Muscle of leg (tissue), 11 donors: ENCODE data around the gene METTL26. TPM values are rescaled to one million over a fixed set of nuclear protein-coding genes. Genes with fewer than 3 reads are reported as not detected.

Experiments
- DNase-seq: peaks from one replicate; pipeline ENCODE4 v3.0.0; 2013
- H3K27ac ChIP-seq: one replicate; pipeline ENCODE4 v1.5.1; 2013; ENCODE audit warnings: mild to moderate bottlenecking, low read length, control low read depth
- H3K27me3 ChIP-seq: one replicate; pipeline ENCODE4 v1.6.1; 2013; ENCODE audit warnings: low read length; ENCODE audit not compliant: control insufficient read depth, insufficient read depth
- H3K36me3 ChIP-seq: one replicate; pipeline ENCODE4 v1.6.1; 2013; ENCODE audit warnings: low read length; ENCODE audit not compliant: control insufficient read depth, insufficient read depth
- H3K4me1 ChIP-seq: one replicate; pipeline ENCODE4 v1.6.1; 2013; ENCODE audit warnings: low read length; ENCODE audit not compliant: control insufficient read depth, insufficient read depth
- H3K4me3 ChIP-seq: one replicate; pipeline ENCODE4 v1.5.1; 2013; ENCODE audit warnings: low read length, control low read depth
- H3K9me3 ChIP-seq: replicated peaks from 2 replicates; pipeline ENCODE4 v1.6.1; 2013; ENCODE audit warnings: low read depth, low read length; ENCODE audit not compliant: control insufficient read depth
- WGBS: methylation state at CpG from one replicate; pipeline ENCODE4 v1.1.5; 2013; ENCODE audit warnings: missing lambda C conversion rate; ENCODE audit not compliant: insufficient coverage; 5-methylcytosine and 5-hydroxymethylcytosine counted together
- polyA plus RNA-seq, 8 donors: library from polyadenylated mRNA; unstranded; fragments of 120-200 nt; gene quantifications; one replicate each; pipeline versions ENCODE4 v1.2.1 to v1.2.3, GENCODE V29; 2013; ENCODE audit warnings: inconsistent platforms in 1 of 8, low replicate concordance in 1 of 8; ENCODE audit not compliant: insufficient read length in 8 of 8, insufficient read depth in 1 of 8
- total RNA-seq: library from RNA; stranded (reverse); fragments of 120-200 nt; gene quantifications from one replicate; pipeline ENCODE4 v1.2.4, GENCODE V29; 2013

METTL26 gene
- total and polyA plus RNA-seq, 9 donors, result 39.3 to 59.1 (median 42.7) TPM

DNA sequence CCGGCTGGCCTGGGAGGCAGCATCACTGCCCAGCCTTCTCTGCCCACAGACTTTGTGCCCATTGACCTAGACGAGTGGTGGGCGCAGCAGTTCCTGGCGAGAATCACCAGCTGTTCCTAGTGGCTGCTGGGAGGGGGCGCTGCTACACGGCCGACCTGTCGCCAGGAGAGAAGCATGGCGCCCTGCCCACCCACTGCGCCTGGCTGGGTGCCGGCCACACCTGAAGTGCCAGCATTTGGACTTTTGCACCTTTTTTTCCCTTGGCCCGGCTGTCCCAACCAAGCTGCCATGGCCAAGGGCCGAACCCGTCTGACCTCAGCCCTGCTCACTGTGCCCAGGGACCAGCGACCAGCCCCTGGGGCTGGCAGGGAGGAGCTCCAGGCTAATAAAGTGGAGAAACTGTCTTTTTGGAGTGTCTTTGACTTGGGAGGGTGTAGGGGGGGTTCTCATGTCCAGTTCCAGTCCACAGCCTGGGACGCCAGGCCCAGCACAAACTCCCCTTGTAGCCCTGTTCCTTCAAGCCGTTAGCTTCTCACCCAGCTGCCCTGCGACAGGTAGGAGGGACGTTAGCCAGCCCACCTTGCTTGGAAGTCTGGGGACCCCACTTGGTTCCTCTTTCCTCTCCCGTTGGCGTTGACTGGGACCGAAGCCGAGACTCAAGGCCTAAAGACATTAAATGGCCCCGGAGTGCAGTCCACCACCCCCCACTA is 12.1 kb upstream of the METTL26 start:
- no peaks in the 10 kb centered on the region for H3K9me3 ChIP-seq
- no peaks in the 10 kb centered on the region for H3K27me3 ChIP-seq
- 20% methylated on average over 20 of the region's 24 CpGs for WGBS
- H3K36me3 ChIP-seq, result peaks cover 22% of the 10 kb centered on the region
- peak overlapping the region; percentile 71 for H3K4me3 ChIP-seq
- DNase-seq, result no peak
- H3K4me1 ChIP-seq, result peaks cover 27% of the 10 kb centered on the region
- H3K27ac ChIP-seq, result peak overlapping the region; percentile 82

DNA sequence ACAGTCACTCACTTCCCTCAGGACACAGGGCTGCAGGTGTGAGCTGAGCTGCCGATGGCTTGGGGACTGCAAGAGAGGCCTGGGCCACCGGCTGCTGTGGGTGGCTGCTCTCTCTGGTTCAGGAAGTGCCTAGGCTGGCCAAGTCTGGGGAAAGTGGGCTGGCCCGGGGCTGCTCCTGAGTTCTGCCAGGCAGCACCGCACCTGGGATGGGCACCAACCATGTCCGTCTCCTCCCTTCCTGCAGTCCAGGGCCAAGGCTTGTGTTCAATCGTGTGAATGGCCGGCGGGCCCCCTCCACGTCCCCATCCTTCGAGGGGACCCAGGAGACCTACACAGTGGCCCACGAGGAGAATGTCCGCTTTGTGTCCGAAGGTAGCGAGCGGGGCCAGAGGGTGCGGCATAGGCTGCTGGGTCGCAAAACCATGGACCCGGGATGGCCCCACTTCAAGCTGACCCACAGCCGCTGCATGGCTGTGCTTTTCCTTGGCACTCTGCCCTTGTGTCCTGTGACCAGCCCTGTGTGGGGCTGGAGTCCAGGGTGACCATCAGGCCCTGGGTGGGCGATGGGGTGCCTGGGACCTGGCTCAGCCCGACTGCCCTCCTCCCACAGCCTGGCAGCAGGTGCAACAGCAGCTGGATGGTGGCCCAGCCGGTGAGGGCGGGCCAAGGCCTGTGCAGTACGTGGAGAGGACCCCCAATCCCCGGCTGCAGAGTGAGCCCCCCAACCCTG is 11.2 kb upstream of the METTL26 start:
- Histone ChIP-seq H3K36me3 (peaks cover 17% of the 10 kb centered on the region), H3K4me3 (no peak overlapping the region), H3K9me3 (no peaks in the 10 kb centered on the region), H3K27me3 (peaks cover 9% of the 10 kb centered on the region), H3K4me1 (peaks cover 33% of the 10 kb centered on the region), H3K27ac (no peak overlapping the region)
- no peak for DNase-seq
- WGBS, result 88% methylated on average over 20 of the region's 25 CpGs

DNA sequence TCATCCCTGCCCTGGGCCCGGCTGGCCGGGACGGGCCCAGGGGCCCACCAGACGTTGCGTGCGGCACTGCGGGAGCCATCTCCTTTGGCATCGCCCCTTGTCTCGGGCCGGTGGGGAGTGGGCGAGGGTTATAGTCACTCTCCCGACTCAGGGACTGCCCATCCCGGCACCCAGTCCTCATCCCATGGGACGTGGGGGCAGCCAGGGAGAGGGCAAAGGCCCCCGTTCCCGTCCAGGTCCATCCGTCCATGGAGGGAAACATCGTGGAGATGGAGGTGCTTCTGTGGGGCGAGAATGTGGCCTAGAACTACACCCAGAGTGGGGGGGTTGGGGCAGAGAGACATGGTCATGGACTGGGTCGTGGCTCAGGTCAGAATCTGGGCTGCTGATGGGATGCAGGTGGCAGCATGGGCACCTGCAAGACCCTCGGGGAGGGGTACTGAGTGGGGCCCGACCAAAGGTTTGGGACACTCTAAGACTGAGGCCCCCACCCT is 10.6 kb upstream of the METTL26 start:
- H3K4me3 ChIP-seq, result no peak overlapping the region
- no peaks in the 10 kb centered on the region for H3K9me3 ChIP-seq
- H3K36me3 ChIP-seq, result peaks cover 14% of the 10 kb centered on the region
- no peak for DNase-seq
- 80% methylated on average over 13 of the region's 22 CpGs for WGBS
- H3K4me1 ChIP-seq, result peaks cover 34% of the 10 kb centered on the region
- peaks cover 9% of the 10 kb centered on the region for H3K27me3 ChIP-seq
- H3K27ac ChIP-seq, result no peak overlapping the region

DNA sequence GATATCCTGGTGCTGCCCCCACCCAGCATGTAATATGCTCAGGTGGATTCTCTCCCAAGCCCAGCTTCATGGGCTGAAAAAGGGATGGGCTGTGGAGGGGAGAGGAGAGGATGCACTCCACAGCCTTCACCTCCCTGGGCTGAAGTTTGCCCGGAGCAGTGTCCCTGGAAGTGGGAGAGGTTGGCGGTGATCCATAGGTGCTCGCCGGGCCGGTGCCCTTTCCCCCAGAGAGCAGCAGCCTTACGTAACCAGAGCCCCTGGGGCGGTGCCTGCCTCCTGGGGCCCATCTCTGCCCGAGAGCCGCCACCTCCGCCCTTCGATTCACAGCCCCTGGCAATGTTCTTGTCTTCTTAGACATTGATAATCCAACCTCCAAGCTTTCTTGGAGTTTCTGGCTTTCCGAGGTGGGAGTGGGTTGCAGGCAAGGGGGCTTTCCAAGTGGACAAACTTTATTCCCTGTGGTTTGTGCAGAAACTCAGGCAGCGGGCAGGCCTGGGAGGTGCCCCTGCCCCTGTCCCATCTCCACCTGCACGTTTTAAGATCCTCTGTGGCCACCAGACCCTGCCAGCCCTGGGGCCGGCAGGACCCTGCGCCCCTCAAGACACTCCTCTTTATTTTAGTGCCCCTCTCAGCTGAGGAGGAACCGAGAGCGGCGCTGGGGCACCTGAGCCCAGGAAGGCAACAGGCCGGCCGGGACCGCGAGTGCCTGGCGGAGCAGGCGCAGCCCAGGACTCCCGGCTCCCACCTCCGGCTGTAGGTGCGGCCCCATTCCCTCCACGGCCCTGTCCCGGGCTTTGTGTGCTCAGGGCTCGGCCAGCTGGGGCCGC is 10.0 kb upstream of the METTL26 start:
- Histone ChIP-seq H3K27ac (no peak overlapping the region), H3K36me3 (peaks cover 10% of the 10 kb centered on the region), H3K4me3 (no peak overlapping the region), H3K27me3 (peaks cover 9% of the 10 kb centered on the region), H3K9me3 (no peaks in the 10 kb centered on the region), H3K4me1 (peaks cover 38% of the 10 kb centered on the region)
- 72% methylated on average over 25 of the region's 32 CpGs for WGBS
- DNase-seq, result no peak

DNA sequence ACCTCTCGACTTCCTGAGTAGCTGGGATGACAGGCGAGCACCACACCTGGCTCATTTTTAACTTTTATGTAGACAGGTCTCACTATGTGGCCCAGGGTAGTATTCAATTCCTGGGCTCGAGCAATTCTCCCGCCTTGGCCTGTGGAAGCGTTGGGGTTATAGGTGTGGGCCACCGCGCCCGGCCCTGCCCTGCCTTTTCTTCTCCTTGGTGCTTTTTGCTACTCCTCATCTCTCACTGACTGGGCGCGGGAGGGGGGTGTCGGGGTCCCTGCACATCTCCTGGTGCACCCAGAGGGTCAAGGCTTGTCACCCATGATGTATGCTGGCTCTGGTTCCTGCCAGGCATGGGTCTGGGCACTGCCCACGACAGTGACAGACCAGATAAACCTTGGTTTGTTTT is 8.5 kb upstream of the METTL26 start:
- Histone ChIP-seq H3K27ac (no peak overlapping the region), H3K9me3 (no peaks in the 10 kb centered on the region), H3K36me3 (peaks cover 4% of the 10 kb centered on the region), H3K4me3 (no peak overlapping the region), H3K4me1 (peaks cover 35% of the 10 kb centered on the region), H3K27me3 (peaks cover 9% of the 10 kb centered on the region)
- no peak for DNase-seq
- WGBS, result 99% methylated on average over 10 of the region's 12 CpGs

DNA sequence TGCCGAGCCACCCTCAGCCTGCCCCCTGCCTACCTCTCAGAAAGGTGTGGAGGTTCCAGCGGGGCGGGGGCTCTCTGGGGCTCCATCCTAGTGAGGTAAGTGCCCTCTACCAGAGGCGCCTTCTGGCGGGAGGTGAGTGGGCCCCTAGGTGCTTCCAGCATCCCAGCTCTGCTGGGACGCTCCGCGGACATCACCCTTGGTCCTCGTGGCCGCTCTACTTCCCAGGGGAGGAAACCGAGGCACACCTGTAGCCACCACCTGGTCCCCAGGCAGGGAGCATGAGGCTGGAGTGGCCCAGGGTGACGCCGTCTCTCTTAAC is 6.9 kb upstream of the METTL26 start:
- no peaks in the 10 kb centered on the region for H3K9me3 ChIP-seq
- no peak overlapping the region for H3K27ac ChIP-seq
- WGBS, result 80% methylated on average over 9 of the region's 13 CpGs
- DNase-seq, result no peak
- H3K4me1 ChIP-seq, result peaks cover 30% of the 10 kb centered on the region
- H3K36me3 ChIP-seq, result peaks cover 4% of the 10 kb centered on the region
- peak overlapping the region; percentile 41 for H3K4me3 ChIP-seq
- H3K27me3 ChIP-seq, result peaks cover 9% of the 10 kb centered on the region

DNA sequence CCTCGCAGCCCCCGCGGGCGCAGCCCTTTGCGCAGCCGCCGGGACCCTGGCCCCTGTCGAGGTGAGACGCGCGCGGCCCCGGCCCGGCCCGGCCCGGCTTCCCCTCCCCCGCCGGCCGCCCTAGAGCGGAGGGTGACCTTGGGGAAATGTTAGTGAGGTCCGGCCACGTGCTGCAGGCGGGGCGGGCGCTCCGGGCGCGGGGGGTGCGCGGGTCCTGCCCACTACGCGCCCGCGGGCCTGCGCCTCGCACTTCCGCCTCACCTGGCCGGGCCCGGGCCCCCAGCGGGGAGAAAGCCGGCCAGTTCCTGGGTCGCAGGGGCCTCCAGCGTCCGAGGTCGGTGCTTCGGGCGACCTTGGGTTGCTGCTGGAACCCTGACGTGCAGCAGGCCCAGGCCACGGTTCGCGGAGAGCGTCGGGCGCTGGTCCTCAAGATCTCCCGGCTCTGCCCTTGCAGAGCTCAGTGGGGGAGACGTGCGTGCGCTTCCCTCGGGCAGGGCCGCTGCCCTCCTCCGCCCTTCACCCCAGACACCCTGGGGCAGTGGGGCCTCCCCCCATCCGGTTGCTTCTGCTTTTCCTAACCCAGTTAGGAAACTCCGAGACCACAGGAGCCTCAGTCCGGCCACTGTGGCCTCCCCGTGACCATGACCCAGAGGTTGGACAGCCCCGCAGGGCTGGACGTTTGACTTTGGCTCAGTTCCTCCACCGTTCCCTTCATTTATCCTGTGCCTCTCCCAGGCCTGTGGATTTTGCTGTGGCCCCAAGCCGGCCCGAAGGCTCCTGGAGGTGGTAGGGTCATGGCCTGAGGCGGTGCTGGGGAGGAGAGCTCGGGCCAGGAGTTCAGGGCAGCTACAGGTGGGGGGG is 6.3 kb upstream of the METTL26 start:
- Histone ChIP-seq H3K27ac (no peak overlapping the region), H3K4me1 (peaks cover 26% of the 10 kb centered on the region)
- no peak for DNase-seq

DNA sequence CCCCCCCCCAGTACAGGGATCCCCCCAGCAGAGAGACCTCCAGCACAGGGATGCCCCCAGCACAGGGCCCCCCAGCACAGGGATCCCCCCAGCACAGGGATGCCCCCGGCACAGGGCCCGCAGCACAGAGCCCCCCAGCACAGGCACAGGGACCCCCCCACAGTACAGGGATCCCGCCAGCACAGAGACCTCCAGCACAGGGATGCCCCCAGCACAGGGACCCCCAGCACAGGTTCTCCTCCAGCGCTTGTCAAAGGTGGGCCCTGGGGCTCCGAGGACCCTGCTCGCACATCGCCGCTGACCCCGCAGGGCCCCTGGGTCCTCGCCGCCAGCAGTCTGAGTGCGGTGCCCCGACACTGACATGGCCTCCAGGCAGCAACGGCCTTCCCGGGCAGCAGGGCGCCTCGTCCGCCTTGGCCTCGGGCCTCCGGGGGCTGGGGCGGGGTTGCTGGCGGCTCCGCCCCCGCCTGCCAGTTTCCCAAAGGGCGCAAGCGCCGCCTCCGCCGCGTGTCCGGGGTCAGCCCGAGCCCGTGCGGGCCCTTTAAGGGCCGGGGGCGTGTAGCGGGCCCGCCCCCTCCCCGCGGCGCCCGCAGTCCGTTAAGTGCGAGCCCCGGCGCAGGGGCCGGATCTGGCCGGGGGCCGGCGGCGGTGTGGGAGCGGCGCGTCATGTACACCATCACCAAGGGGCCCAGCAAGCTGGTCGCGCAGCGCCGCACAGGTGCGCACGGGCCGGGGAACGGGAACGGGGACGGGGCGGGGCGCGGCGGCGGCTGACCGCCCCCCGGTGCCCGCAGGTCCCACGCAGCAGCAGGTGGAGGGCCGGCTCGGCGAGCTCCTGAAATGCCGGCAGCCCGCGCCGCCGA is 5.5 kb upstream of the METTL26 start, which contains the start of gene MCRIP2:
Gene MCRIP2 (plus strand): TSS at position 503 of the 863 bp plus-strand sequence. CDS start 164 bp downstream, at position 667.
- Histone ChIP-seq H3K36me3 (no peaks in the 10 kb centered on the region), H3K9me3 (no peaks in the 10 kb centered on the region), H3K27me3 (peaks cover 9% of the 10 kb centered on the region), H3K27ac (no peak within 1 kb of the TSS), H3K4me3 (peak within 1 kb of the TSS; percentile 59), H3K4me1 (peaks cover 24% of the 10 kb centered on the region)
- WGBS, result under 1% methylated on average over 79 of the region's 81 CpGs
- peak; percentile 82 for DNase-seq

More for the DNA sequence above, 6.3 kb upstream of the METTL26 start:
- WGBS, result 9% methylated on average over 64 of the region's 72 CpGs
- H3K27me3 ChIP-seq, result peaks cover 9% of the 10 kb centered on the region
- H3K36me3 ChIP-seq, result peaks cover 4% of the 10 kb centered on the region
- H3K9me3 ChIP-seq, result no peaks in the 10 kb centered on the region
- peak overlapping the region; percentile 41 for H3K4me3 ChIP-seq

DNA sequence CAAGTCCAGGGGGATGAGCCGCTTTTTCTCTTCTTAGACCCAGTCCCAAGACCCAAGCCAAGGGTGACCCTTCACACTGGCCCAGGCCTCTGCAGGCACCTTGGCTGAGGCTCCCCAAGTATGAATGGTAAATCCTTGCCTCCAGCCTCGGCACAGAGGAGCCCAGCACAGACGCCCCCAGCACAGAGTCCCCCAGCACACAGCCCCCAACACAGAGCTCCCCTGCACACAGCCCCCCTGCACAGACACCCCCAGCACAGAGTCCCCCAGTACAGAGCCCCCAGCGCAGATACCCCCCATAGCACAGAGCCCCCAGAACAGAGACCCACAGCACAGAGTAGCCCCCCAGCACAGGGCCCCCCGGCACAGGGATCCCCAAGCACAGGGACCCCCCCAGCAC is 4.5 kb upstream of the METTL26 start:
- WGBS, result 90% methylated on average over 3 of the region's 5 CpGs
- Histone ChIP-seq H3K4me3 (no peak overlapping the region), H3K4me1 (peaks cover 27% of the 10 kb centered on the region), H3K9me3 (no peaks in the 10 kb centered on the region), H3K27ac (no peak overlapping the region), H3K36me3 (no peaks in the 10 kb centered on the region), H3K27me3 (peaks cover 9% of the 10 kb centered on the region)
- no peak for DNase-seq
